ENCODE data around the gene AMN1. TPM values are rescaled to one million over a fixed set of nuclear protein-coding genes. Genes with fewer than 3 reads are reported as not detected.
"Not testable (repeated sequence)": the region's sequence is repeated elsewhere in the genome, so short reads cannot be mapped to it uniquely, and the experiment has no call there.

The AMN1 gene
- total and polyA plus RNA-seq, 2 experiments from 2014 or later = 12.6 to 17.7 TPM

DNA sequence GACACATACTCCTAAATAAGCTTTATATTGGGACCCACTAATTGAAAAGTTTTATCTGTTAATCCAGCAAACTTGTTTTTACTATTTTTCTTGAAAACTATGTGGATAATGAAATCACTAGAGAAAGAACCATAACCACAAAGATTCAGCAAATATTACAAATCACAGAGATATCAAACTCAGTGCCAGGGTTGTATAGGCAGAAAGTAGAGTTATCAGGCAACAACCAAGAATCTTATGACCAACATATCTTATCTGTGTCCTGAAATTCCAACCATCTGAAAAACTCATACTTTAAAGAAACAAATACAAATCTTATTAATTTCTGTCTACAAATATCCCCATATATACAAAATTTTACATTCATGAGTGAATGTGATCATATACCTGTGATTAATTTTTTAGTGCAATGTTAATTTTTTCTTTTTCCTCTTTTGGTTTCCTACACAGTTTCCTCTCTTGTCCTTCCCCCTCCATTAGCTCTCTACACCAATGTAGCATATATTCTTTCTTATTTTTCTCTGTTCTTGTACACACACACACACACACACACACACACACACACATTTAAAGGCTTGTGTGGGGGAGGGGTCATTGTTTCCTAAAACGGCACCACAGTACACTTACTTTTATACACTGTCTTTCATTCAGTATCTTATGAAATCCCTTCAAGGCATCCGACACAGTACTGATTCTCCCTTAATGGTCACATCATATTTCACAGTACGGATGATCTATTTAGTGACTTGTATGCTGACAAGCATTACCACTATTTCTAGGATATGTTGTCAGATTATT is 18.6 kb downstream of the AMN1 start:
- H2AFZ ChIP-seq = no peak overlapping the region
- DNase-seq (ENCODE audit: low spot score) = no peak
- no peaks in the 10 kb centered on the region for H3K27me3 ChIP-seq (ENCODE audit: insufficient read depth)
- no peaks in the 10 kb centered on the region for H3K79me2 ChIP-seq (replicated peaks; ENCODE audit: insufficient read depth)
- no peak overlapping the region for H3K4me3 Mint-ChIP-seq
- peaks cover 3% of the 10 kb centered on the region for H3K27me3 Mint-ChIP-seq (ENCODE audit: insufficient read depth, low read depth, poor library complexity)
- H3K9me2 ChIP-seq (ENCODE audit: insufficient read depth) = no peaks in the 10 kb centered on the region
- peaks cover 7% of the 10 kb centered on the region for H3K36me3 ChIP-seq (ENCODE audit: insufficient read depth)
- H3K36me3 Mint-ChIP-seq (ENCODE audit: low read depth) = peaks cover 26% of the 10 kb centered on the region
- ATAC-seq = no peak
- no peak for TF ChIP-seq NANOG (IDR thresholded peaks at IDR 0.05; ENCODE audit: borderline replicate concordance)
- TF ChIP-seq, protein P1, sequence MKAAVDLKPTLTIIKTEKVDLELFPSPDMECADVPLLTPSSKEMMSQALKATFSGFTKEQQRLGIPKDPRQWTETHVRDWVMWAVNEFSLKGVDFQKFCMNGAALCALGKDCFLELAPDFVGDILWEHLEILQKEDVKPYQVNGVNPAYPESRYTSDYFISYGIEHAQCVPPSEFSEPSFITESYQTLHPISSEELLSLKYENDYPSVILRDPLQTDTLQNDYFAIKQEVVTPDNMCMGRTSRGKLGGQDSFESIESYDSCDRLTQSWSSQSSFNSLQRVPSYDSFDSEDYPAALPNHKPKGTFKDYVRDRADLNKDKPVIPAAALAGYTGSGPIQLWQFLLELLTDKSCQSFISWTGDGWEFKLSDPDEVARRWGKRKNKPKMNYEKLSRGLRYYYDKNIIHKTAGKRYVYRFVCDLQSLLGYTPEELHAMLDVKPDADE (IDR thresholded peaks at IDR 0.05) = no peak
- peaks cover under 1% of the 10 kb centered on the region; the same call in 1 of the 3 replicates for H3K4me1 Mint-ChIP-seq
- no peaks in the 10 kb centered on the region for H3K4me1 ChIP-seq (ENCODE audit: insufficient read depth)
- no peak overlapping the region for H3K27ac ChIP-seq (ENCODE audit: low read depth)
- peaks cover 18% of the 10 kb centered on the region for H3K9me3 Mint-ChIP-seq
- no peak overlapping the region for H3K4me2 ChIP-seq
- no peaks in the 10 kb centered on the region for H4K20me1 ChIP-seq (replicated peaks; ENCODE audit: insufficient read depth)
- H3K4me3 ChIP-seq = no peak overlapping the region
- H3K27ac Mint-ChIP-seq = no peak overlapping the region
- no peaks in the 10 kb centered on the region for H3F3A ChIP-seq (replicated peaks; ENCODE audit: low read depth)

DNA sequence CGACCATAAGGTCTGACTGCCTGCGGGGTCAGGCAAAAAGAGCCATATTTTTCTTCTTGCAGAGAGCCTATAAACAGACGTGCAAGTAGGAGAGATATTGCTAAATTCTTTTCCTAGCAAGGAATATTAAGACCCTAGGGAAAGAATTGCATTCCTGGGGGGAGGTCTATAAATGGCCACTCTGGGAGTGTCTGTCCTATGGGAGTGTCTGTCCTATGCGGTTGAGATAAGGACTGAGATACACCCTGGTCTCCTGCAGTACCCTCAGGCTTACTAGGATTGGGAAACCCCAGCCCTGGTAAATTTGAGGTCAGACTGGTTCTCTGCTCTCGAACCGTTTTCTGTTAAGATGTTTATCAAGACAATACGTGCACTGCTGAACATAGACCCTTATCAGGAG is 20.7 kb downstream of the AMN1 start:
- H3K4me3 ChIP-seq; H3K27ac Mint-ChIP-seq; H3F3A ChIP-seq (replicated peaks; ENCODE audit: low read depth): not testable (repeated sequence)

DNA sequence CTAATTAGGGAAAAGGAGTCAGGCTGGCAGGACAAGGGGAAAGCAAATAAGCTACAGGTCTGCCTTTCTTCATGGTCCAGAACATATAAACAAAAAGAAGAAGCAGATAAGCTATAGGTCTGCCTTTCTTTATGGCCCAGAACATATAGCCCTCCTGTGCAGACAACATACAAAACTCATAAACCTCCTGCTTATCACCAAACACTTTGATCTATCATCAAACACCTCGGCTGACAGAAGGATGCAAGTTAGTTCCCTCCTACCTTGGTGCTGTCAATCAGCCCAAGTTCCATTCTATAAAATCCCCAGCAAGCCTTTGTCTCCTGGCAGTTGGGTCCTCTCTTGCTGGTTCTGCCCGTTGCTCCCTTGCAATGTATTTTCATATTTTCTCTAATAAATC is 23.2 kb downstream of the AMN1 start:
- H2AFZ ChIP-seq = no peak overlapping the region
- no peak overlapping the region for H3K4me3 ChIP-seq
- no peak overlapping the region for H3K4me2 ChIP-seq
- Mint-ChIP-seq H3K4me3 (no peak overlapping the region), H3K36me3 (ENCODE audit: low read depth) (peaks cover 28% of the 10 kb centered on the region), H3K9me3 (peaks cover 18% of the 10 kb centered on the region), H3K4me1 (no peaks in the 10 kb centered on the region), H3K27me3 (ENCODE audit: insufficient read depth, low read depth, poor library complexity) (peaks cover 4% of the 10 kb centered on the region), H3K27ac (no peak overlapping the region)
- DNase-seq (ENCODE audit: low spot score) (no peak), ATAC-seq (no peak)
- H3K9me2 ChIP-seq (ENCODE audit: insufficient read depth) = no peaks in the 10 kb centered on the region
- H3K4me1 ChIP-seq (ENCODE audit: insufficient read depth) = no peaks in the 10 kb centered on the region
- no peak overlapping the region for H3K27ac ChIP-seq (ENCODE audit: low read depth)
- H3F3A ChIP-seq (replicated peaks; ENCODE audit: low read depth) = no peaks in the 10 kb centered on the region
- no peaks in the 10 kb centered on the region for H3K79me2 ChIP-seq (replicated peaks; ENCODE audit: insufficient read depth)
- H4K20me1 ChIP-seq (replicated peaks; ENCODE audit: insufficient read depth) = no peaks in the 10 kb centered on the region
- peaks cover 7% of the 10 kb centered on the region for H3K36me3 ChIP-seq (ENCODE audit: insufficient read depth)
- TF ChIP-seq ZNF331 (CRISPR knock-in tag; IDR thresholded peaks at IDR 0.05; ENCODE audit: low read depth) (no peak), EZH2phosphoT487 (IDR thresholded peaks at IDR 0.05; ENCODE audit: unreplicated experiment) (no peak)
- TF ChIP-seq, protein P1 (IDR thresholded peaks at IDR 0.05) = no peak
- no peaks in the 10 kb centered on the region for H3K27me3 ChIP-seq (ENCODE audit: insufficient read depth)

More for the DNA sequence above, 20.7 kb downstream of the AMN1 start:
- not testable (repeated sequence) for H3K4me1 Mint-ChIP-seq; H3K27ac ChIP-seq (ENCODE audit: low read depth); H3K4me2 ChIP-seq; H3K9me2 ChIP-seq (ENCODE audit: insufficient read depth); H2AFZ ChIP-seq; H3K4me3 Mint-ChIP-seq; H3K36me3 ChIP-seq (ENCODE audit: insufficient read depth); H3K4me1 ChIP-seq (ENCODE audit: insufficient read depth); DNase-seq (ENCODE audit: low spot score); H3K27me3 Mint-ChIP-seq (ENCODE audit: insufficient read depth, low read depth, poor library complexity); H3K79me2 ChIP-seq (replicated peaks; ENCODE audit: insufficient read depth); ATAC-seq; H3K27me3 ChIP-seq (ENCODE audit: insufficient read depth); H4K20me1 ChIP-seq (replicated peaks; ENCODE audit: insufficient read depth)
- Mint-ChIP-seq H3K9me3 (peaks cover 18% of the 10 kb centered on the region), H3K36me3 (ENCODE audit: low read depth) (peaks cover 26% of the 10 kb centered on the region)
